GM19035 (cell line): ENCODE results near the gene RPS17.

ENCODE experiments used
- ATAC-seq: cut with Tn5 transposase; IDR thresholded peaks from one replicate; pipeline ENCODE4 v1.9.1; 2021; ENCODE audit not compliant: unreplicated experiment

RPS17 gene

DNA sequence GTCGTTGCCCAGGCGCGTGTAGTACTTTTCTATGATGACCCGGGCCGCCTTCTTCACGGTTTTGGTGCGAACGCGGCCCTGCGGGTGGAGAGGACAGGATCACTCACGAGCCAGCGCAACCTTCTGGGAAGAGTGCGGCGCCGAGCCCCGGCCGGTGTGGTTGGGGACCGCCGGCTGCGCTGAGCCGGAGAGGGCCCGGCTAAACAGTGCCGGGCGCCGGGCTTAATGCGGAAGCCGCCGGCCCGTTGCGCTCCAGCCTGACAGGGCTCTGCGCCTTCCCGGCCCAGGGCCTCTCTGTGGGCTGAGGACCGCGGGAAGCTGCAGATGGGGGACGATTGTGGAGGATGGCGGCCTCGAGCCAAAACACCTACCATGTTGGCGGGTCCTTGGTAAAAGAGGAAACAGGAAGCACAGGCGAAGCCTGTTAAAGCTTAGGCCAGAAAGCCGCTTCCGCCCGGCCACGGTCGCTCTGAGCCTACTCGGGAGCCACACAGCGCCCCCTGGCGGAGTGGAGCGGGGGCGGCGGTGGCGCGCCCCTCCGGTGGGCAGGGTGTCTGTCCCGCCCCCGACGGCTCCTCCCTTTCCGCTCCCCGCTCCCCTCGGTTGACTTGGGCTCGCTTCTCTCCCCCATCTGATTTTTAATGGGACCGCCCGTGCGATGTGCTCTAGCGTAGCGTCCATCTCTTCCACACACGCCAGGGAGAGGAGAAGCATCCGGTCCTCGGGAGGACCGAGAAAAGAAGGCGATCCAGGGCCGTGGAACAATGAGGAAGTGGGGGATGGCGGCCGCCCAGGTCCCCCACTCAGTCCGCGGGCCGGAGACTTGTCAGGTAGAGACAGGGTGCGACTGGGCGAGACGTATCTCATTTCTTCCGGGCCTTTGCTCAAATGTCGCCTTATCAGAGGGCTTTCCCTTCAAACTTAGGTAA is at the start of gene RPS17:
Gene RPS17 (minus strand): TSS at position 403 of the 929 bp plus-strand sequence. CDS start 29 bp downstream, at position 374.
- ATAC-seq = peak; percentile 95

DNA sequence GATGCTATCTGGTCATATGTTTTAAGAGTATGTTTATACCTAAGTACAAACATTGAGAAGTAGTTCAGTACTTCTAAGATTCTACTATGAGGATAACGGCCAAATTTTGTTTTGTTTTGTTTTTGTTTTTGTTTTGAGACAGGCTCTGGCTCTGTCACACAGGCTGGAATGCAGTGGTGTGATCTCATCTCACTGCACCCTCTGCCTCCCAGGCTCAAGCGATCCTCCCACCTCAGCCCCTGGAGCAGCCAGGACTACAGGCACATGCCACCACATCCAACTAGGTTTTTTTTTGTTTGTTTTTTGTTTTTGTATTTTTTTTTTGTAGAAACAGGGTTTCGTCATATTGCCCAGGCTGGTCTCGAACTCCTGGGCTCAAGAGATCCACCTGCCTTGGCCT is 47.5 kb upstream of the RPS17 start:
- ATAC-seq = no peak

- ATAC-seq = no peak
Measured at GRCh38 chr15:82585072-82585471, 44.8 kb upstream of the RPS17 start.

GRCh38 chr15:82580713-82581112 is 40.5 kb upstream of the RPS17 start:
- ATAC-seq = no peak

DNA sequence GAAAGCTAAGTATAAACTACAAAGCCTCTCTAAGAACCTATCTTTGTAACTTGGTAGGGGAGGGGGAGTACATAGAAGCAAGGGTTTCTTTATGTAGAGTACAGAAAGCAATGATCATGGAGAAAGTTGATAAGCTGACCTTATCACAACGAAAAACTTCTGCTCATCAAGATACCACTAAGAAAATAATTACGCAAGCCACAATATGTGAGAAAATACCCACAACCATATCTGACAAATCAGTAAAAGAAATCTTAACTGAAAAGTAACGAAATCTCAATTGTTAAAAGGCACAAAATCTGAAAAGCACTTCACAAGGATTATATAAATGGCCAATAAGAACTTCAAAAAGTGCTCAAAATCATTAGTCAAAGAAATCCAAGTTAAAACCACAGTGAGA is 35.1 kb upstream of the RPS17 start:
- no peak for ATAC-seq

- no peak for ATAC-seq
Measured at GRCh38 chr15:82572986-82573385, 32.7 kb upstream of the RPS17 start.

DNA sequence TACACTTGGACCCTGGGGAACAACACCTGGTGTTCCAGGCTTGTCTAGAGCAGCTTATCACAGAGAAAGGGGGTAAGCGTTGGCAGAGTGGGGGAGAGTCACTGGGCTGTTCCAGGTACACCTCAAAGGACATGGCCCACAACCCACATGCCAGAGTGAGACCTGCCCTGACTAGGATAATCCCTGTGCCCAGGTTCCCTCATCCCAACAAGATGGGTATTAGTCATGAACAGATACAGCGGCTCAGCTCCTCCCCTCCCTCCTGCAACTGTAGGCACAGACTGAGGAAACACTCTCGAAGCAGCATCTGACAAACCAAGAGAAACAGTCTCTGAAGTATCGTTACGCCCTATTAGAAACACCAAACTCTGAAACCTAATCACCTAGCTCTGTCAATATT is 32.1 kb upstream of the RPS17 start:
- ATAC-seq = no peak

GRCh38 chr15:82571722-82572222 is 31.5 kb upstream of the RPS17 start:
- no peak for ATAC-seq

DNA sequence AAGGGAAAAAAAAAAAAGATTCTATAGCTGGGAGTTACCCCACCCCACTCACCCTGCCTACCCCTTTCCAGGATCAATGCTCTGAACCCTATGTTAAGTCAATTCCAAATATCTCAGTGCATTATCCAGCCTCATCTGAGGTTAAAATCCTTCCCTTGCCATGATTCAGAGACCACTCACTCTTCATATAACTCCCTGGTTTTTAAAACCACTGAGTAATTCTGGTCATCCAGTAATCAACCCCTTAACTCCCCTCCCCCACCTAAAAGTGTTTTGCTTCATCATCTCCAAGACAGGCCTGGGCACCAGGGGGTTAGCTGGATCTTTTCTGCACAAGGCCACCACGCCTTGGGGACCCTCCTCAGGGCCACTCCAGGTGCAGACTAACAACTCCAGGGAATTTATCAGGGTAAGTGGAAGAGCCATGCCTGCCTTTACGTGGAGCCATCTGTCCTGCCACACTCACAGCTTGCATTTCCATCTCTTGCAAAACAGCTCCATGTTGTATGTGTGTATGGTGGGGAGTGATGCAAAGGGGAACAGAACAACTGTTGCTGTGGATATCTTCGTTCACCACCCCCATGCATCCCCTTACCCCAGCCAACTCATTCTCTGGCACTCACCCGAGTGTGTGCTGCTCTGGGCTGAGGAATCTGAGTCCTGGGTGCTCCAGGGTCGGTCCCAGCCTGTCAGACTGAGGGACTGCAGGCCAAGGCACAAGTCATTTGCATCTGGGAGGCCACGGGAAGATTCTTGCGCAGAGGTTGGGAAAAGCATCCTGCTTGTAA is 30.7 kb upstream of the RPS17 start:
- ATAC-seq = no peak

DNA sequence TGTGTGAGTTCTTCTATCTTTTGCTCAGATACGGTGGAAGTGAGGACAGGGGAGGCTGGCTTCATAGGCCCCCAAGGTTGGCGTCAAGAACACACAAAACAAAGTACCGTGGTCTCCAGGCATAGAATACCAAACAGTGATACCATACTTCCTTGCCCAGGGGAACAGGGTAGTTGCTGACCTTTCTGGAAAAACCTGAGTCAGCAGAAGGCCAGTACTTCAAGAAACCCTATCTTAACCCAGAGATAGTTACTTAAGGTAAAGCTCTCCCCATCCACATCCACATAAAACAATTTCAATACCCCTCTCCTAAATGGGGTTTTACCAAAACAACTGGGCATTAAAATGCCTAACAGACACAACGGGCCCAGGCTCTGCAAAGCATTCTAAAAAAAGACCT is 29.6 kb upstream of the RPS17 start:
- ATAC-seq = no peak

- ATAC-seq = no peak
Measured at GRCh38 chr15:82568986-82569385, 28.7 kb upstream of the RPS17 start.

- ATAC-seq = no peak
Measured at GRCh38 chr15:82567661-82568060, 27.4 kb upstream of the RPS17 start.

GRCh38 chr15:82566690-82567089 is 26.4 kb upstream of the RPS17 start:
- no peak for ATAC-seq

GRCh38 chr15:82558502-82558901 is 18.2 kb upstream of the RPS17 start:
- no peak for ATAC-seq

DNA sequence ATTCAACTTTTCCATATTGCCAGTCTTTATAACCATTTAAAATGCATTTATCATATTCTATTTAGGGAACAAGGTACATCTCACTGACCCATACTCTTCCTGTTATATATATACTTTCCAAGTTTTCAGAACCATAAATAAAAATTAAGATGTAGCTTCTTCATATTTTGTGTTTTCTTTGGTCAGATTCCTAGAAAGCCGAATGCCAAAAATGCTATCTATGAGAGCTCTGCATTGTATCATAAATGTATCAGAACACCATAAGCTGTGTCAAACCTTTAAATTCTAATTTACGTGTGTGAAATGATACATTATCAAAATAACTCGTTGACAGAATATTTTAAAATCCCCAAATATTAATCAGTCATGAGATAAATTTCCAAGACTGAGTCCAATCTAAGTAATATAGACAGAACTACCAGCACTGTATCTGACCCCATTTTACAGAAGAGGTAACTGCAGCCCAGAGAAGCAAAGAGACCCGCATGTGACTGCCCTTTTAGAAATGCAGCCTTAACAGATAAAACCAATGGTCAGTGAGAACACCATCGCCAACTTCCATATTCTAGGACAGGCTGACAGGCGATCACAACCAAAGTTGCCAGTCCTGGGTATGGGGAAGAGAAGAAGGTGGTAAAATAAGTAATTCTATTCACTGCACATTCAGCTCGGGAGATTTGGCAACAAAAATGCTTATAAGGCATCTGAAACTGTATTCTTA is 16.2 kb upstream of the RPS17 start:
- no peak for ATAC-seq

DNA sequence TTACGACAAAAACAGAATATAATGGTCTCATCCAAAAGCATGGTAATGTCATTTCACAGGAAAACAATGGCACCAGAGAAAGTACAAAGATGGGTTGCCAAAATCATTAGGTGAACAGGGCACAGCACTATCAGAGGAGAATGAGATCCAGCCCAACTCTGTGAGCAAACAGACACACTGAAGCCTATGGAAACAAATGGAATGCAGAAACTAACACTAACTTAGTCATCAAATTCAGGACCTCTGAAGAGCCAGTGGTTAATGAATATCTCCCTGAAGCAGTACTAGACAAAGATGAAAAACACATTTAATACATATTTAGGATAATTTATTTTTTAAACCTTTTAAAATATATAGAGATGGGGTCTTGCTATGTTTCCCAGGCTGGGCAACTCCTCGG is 14.6 kb upstream of the RPS17 start:
- no peak for ATAC-seq

- ATAC-seq = no peak
Measured at GRCh38 chr15:82554351-82554750, 14.1 kb upstream of the RPS17 start.

- no peak for ATAC-seq
Measured at GRCh38 chr15:82553846-82554245, 13.6 kb upstream of the RPS17 start.

DNA sequence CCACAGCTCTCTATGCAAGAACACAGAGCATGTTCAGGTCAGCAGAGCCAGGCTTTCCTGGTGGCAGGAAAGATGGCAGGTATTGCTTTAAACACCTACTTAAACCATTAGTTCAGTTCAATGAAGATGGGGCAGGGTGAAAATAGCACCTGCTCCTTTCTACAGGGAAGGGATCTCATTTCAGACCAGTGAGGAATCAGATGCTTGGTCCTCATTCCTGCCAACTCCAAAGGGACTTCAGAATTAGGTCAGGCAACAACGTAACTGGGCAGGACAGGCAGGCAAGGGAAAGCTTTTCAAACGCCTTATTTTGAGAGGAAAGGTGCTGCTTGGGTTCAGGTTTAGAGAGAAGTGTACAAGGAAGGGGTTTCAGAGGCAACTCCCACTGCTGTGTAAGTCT is 12.6 kb upstream of the RPS17 start:
- ATAC-seq = no peak

GRCh38 chr15:82551646-82552247 is 11.5 kb upstream of the RPS17 start:
- no peak for ATAC-seq

GRCh38 chr15:82549199-82549665 is 9.0 kb upstream of the RPS17 start:
- ATAC-seq = no peak
